NT2/D1 (cell line): ENCODE results near the gene ZNF329.

ENCODE experiments used
- SUZ12 ChIP-seq: IDR thresholded peaks from 2 replicates; pipeline ENCODE4 v1.6.1; 2011; ENCODE audit not compliant: insufficient read length, insufficient read depth; ENCODE audit errors: extremely low read depth
- ZNF274 ChIP-seq: IDR thresholded peaks from 2 replicates; pipeline ENCODE4 v1.6.1; 2011; ENCODE audit warnings: mild to moderate bottlenecking, low read depth, low read length

GRCh38 chr19:58088521-58089052 is 62.0 kb downstream of the ZNF329 start:
- TF ChIP-seq ZNF274 (no peak), SUZ12 (no peak)
